ENCODE results near the gene GPATCH8. TPM values are rescaled to one million over a fixed set of nuclear protein-coding genes. Genes with fewer than 3 reads are reported as not detected.

Gene GPATCH8
- polyA plus RNA-seq, 1 donor from 2014 or later = 24.5 TPM

DNA sequence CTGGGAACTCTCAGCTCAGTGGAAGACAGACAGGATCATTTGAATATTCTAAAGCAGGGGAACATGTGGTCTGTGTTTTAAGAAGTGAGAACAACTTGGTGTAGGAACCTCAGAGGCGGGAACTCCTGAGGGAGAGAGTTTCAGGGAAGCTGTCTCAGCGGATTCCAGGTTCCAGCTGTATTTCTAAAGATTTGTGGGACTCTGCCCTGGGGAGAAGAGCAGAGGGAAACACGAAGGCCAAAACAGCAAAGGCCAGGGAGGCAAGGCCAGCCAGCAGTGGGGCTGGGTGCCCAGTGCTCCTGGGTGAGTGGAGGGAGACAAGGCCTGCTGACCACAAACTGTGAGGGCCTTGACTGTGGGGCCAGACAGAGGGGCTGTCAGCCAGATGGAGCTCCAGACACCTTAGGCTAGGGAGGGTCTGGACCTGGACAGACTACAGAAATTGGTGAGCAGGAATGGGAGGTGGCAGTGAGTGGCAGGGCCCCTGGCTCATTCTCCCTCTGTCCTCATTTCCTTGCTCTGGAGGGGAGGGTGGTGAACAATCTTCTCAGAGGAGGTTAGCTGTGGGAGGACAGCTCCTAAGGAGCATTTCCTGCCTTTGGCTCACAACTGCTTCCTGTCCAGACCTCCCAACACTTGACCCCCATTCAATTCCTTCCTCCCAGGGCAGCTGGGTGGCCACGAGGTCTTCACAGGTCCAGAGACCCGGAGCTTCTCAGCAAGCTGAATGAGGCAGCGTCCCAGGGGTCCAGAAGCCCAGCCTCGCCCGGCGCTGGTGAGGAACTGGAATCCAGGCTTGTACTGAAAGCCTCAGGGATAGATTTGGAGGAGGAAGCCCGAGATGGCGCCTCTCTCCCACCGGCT is 33.1 kb upstream of the GPATCH8 start:
- H3K9ac ChIP-seq (ENCODE audit: low read length) = no peak overlapping the region
- no peak overlapping the region for H3K4me2 ChIP-seq (ENCODE audit: low read length)

DNA sequence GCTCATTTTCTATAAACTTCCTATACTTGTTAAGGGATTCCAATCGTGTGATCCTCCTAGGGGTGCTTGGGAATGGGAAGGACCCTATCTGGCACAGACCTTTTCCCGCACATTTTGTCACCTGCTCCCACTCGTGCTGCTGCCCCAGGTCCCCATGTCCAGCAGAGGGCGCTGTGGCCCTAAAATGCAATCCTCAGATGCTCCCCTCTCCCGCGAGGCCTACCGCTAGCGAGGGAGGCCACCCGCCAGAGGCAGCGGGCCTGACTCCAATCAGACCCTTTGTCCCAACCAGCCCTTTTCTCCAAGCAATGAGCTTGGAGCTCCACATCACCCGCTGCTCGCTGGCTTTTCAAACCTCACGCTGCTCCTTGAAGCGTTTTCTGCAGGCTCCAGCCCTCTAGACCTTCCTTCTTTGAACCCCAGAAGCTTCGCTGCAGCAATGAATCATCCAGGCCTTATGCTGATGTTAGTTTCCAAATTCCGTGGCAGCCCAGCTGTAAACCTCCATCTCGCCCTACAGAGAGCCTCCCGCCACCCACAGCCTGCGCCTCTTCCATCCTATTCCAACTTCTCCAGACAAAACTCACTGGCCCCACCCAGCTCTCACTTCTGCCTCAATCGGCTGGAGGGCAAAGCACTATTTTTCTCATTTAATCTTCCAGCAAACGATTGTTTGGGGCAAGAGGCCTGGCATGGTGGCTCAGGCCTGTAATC is 30.5 kb upstream of the GPATCH8 start:
- Histone ChIP-seq H3K27ac (ENCODE audit: low read length) (no peak overlapping the region), H3K9ac (ENCODE audit: low read length) (no peak overlapping the region)

More for the DNA sequence above, 33.1 kb upstream of the GPATCH8 start:
- TF ChIP-seq, protein P1, sequence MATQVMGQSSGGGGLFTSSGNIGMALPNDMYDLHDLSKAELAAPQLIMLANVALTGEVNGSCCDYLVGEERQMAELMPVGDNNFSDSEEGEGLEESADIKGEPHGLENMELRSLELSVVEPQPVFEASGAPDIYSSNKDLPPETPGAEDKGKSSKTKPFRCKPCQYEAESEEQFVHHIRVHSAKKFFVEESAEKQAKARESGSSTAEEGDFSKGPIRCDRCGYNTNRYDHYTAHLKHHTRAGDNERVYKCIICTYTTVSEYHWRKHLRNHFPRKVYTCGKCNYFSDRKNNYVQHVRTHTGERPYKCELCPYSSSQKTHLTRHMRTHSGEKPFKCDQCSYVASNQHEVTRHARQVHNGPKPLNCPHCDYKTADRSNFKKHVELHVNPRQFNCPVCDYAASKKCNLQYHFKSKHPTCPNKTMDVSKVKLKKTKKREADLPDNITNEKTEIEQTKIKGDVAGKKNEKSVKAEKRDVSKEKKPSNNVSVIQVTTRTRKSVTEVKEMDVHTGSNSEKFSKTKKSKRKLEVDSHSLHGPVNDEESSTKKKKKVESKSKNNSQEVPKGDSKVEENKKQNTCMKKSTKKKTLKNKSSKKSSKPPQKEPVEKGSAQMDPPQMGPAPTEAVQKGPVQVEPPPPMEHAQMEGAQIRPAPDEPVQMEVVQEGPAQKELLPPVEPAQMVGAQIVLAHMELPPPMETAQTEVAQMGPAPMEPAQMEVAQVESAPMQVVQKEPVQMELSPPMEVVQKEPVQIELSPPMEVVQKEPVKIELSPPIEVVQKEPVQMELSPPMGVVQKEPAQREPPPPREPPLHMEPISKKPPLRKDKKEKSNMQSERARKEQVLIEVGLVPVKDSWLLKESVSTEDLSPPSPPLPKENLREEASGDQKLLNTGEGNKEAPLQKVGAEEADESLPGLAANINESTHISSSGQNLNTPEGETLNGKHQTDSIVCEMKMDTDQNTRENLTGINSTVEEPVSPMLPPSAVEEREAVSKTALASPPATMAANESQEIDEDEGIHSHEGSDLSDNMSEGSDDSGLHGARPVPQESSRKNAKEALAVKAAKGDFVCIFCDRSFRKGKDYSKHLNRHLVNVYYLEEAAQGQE (IDR thresholded peaks at IDR 0.05; ENCODE audit: borderline replicate concordance) = no peak
- TF ChIP-seq TAF1 (IDR thresholded peaks at IDR 0.05; ENCODE audit: low read depth) (no peak), EP300 (conservative IDR thresholded peaks at IDR 0.05; ENCODE audit: poor library complexity, severe bottlenecking) (no peak), POLR2AphosphoS5 (IDR thresholded peaks at IDR 0.05) (no peak), EZH2 (IDR thresholded peaks at IDR 0.05; ENCODE audit: borderline replicate concordance, insufficient read depth, low read length, poor library complexity, severe bottlenecking) (no peak)
- H3K27ac ChIP-seq (ENCODE audit: low read length) = no peak overlapping the region
- no peaks in the 10 kb centered on the region for H3F3A ChIP-seq (ENCODE audit: insufficient read depth, low read length, poor library complexity, severe bottlenecking)
- H3K9me2 ChIP-seq (ENCODE audit: insufficient read depth, low read length) = no peaks in the 10 kb centered on the region
- no peak overlapping the region for H2AFZ ChIP-seq (ENCODE audit: low read depth, low read length)
- H3K4me3 ChIP-seq (ENCODE audit: low read length) = no peak overlapping the region
- no peaks in the 10 kb centered on the region for H3K9me3 ChIP-seq (ENCODE audit: low read length)
- no peaks in the 10 kb centered on the region for H3K36me3 ChIP-seq (ENCODE audit: insufficient read depth, low read length)
- H4K20me1 ChIP-seq (ENCODE audit: insufficient read depth) = no peaks in the 10 kb centered on the region
- no peaks in the 10 kb centered on the region for H3K79me2 ChIP-seq (replicated peaks; ENCODE audit: insufficient read depth, low read length)
- no peaks in the 10 kb centered on the region for H3K27me3 ChIP-seq (ENCODE audit: insufficient read depth, low read depth, low read length)

More for the DNA sequence above, 30.5 kb upstream of the GPATCH8 start:
- H3K9me3 ChIP-seq (ENCODE audit: low read length) = no peaks in the 10 kb centered on the region
- no peaks in the 10 kb centered on the region for H3K36me3 ChIP-seq (ENCODE audit: insufficient read depth, low read length)
- H3K4me2 ChIP-seq (ENCODE audit: low read length) = no peak overlapping the region
- no peak overlapping the region for H2AFZ ChIP-seq (ENCODE audit: low read depth, low read length)
- TF ChIP-seq MXI1 (conservative IDR thresholded peaks at IDR 0.05; ENCODE audit: poor library complexity, severe bottlenecking) (no peak), POLR2AphosphoS5 (IDR thresholded peaks at IDR 0.05) (no peak), RAD21 (conservative IDR thresholded peaks at IDR 0.05) (peak; percentile 70), SMC3 (conservative IDR thresholded peaks at IDR 0.05; ENCODE audit: poor library complexity) (peak; percentile 74), TAF1 (IDR thresholded peaks at IDR 0.05; ENCODE audit: low read depth) (no peak), EZH2 (IDR thresholded peaks at IDR 0.05; ENCODE audit: borderline replicate concordance, insufficient read depth, low read length, poor library complexity, severe bottlenecking) (no peak), EP300 (conservative IDR thresholded peaks at IDR 0.05; ENCODE audit: poor library complexity, severe bottlenecking) (no peak)
- TF ChIP-seq, protein P1 (IDR thresholded peaks at IDR 0.05; ENCODE audit: borderline replicate concordance) = no peak
- TF ChIP-seq, protein P2, sequence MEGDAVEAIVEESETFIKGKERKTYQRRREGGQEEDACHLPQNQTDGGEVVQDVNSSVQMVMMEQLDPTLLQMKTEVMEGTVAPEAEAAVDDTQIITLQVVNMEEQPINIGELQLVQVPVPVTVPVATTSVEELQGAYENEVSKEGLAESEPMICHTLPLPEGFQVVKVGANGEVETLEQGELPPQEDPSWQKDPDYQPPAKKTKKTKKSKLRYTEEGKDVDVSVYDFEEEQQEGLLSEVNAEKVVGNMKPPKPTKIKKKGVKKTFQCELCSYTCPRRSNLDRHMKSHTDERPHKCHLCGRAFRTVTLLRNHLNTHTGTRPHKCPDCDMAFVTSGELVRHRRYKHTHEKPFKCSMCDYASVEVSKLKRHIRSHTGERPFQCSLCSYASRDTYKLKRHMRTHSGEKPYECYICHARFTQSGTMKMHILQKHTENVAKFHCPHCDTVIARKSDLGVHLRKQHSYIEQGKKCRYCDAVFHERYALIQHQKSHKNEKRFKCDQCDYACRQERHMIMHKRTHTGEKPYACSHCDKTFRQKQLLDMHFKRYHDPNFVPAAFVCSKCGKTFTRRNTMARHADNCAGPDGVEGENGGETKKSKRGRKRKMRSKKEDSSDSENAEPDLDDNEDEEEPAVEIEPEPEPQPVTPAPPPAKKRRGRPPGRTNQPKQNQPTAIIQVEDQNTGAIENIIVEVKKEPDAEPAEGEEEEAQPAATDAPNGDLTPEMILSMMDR (IDR thresholded peaks at IDR 0.05; ENCODE audit: poor library complexity, severe bottlenecking) = peak; percentile 71
- no peaks in the 10 kb centered on the region for H3F3A ChIP-seq (ENCODE audit: insufficient read depth, low read length, poor library complexity, severe bottlenecking)
- H3K4me3 ChIP-seq (ENCODE audit: low read length) = no peak overlapping the region
- H3K9me2 ChIP-seq (ENCODE audit: insufficient read depth, low read length) = no peaks in the 10 kb centered on the region
- H3K79me2 ChIP-seq (replicated peaks; ENCODE audit: insufficient read depth, low read length) = no peaks in the 10 kb centered on the region
- H3K27me3 ChIP-seq (ENCODE audit: insufficient read depth, low read depth, low read length) = no peaks in the 10 kb centered on the region
- no peaks in the 10 kb centered on the region for H4K20me1 ChIP-seq (ENCODE audit: insufficient read depth)

All from neural cell (in vitro differentiated cells).